Stomach (tissue), 9 donors: ENCODE results near the gene ZSCAN5B. TPM values are rescaled to one million over a fixed set of nuclear protein-coding genes. Genes with fewer than 3 reads are reported as not detected.

Source experiments
- DNase-seq, 2 donors: peaks; one replicate each; pipeline versions ENCODE4 v3.0.0 to v3.0.0-alpha.2; 2013 to 2019
- H3K27ac ChIP-seq, 5 donors: fragments of 200-600 bp in 4 of 5; sonication (generic) in 4 of 5; one replicate each; pipeline ENCODE4 v1.5.1; 2013 to 2019; ENCODE audit warnings: mild to moderate bottlenecking in 1 of 5, moderate library complexity in 1 of 5
- H3K27me3 ChIP-seq, 3 donors: fragments of 200-600 bp; sonication (generic); one replicate each; pipeline ENCODE4 v1.5.1; 2017 to 2019; ENCODE audit warnings: mixed run types in 1 of 3
- H3K36me3 ChIP-seq, 4 donors: fragments of 200-600 bp; sonication (generic); 1 replicate in 3 of 4; 2 replicates in 1 of 4; pipeline ENCODE4 v1.5.1; 2016 to 2019
- H3K4me1 ChIP-seq, 4 donors: fragments of 200-600 bp; sonication (generic); one replicate each; pipeline ENCODE4 v1.5.1; 2016 to 2019
- H3K4me3 ChIP-seq, 4 donors: fragments of 200-600 bp; sonication (generic) in 3 of 4; one replicate each; pipeline ENCODE4 v1.5.1; 2016 to 2019; ENCODE audit warnings: mild to moderate bottlenecking in 1 of 4
- H3K9me3 ChIP-seq, 4 donors: fragments of 200-600 bp; sonication (generic); one replicate each; pipeline ENCODE4 v1.5.1; 2016 to 2019
- CTCF ChIP-seq, 7 experiments: fragments of 450-650 bp in 4 of 7; fragments of 200-600 bp in 3 of 7; sonication (generic) in 3 of 7; IDR thresholded peaks; one replicate each; pipeline ENCODE4 v1.5.1; 2016 to 2019; ENCODE audit warnings: antibody characterized with exemption in 7 of 7, control low read depth in 2 of 7, mild to moderate bottlenecking in 1 of 7
- EP300 ChIP-seq: sonication (generic); formaldehyde crosslinking; IDR thresholded peaks from one replicate; pipeline ENCODE4 v1.6.1; 2017; ENCODE audit warnings: antibody characterized with exemption
- POLR2A ChIP-seq, 4 donors: fragments of 450-650 bp; IDR thresholded peaks; one replicate each; pipeline ENCODE4 v1.6.1; 2016; ENCODE audit warnings: antibody characterized with exemption in 4 of 4, control low read depth in 2 of 4, mild to moderate bottlenecking in 1 of 4, moderate library complexity in 1 of 4
- POLR2AphosphoS5 ChIP-seq, 3 donors: sonication (generic); formaldehyde crosslinking; IDR thresholded peaks; one replicate each; pipeline ENCODE4 v1.6.1; 2016; ENCODE audit warnings: antibody characterized with exemption in 3 of 3
- WGBS, 5 donors: extraction: QIAGEN DNeasy Blood & Tissue Kit in 3 of 5; methylation state at CpG; one replicate each; pipeline versions ENCODE4 v1.1.5 to v1.1.7; 2013 to 2018; 5-methylcytosine and 5-hydroxymethylcytosine counted together
- intact Hi-C: fragments of 100-400 bp; cut with DNase I; formaldehyde crosslinking; loops from one replicate; pipeline ENCODE4 v1.15.1; 2023; ENCODE audit warnings: low total_unique reads
- polyA plus RNA-seq, 3 donors: library from polyadenylated mRNA; stranded (reverse); fragments of 200-250 nt; gene quantifications; one replicate each; pipeline ENCODE4 v1.2.3, GENCODE V29; 2013
- total RNA-seq, 5 donors: library from RNA; depleted of rRNA; stranded (reverse); fragments of >200 nt; gene quantifications; one replicate each; pipeline versions ENCODE4 v1.1.0 to v1.2.3, GENCODE V29; 2014 to 2016
- donor health status: healthy with polysubstance abuse.
- donor health status: Bipolar disorder and iron deficiency.
- donor health status: healthy.

ZSCAN5B gene
- total and polyA plus RNA-seq, 8 donors: not detected

DNA sequence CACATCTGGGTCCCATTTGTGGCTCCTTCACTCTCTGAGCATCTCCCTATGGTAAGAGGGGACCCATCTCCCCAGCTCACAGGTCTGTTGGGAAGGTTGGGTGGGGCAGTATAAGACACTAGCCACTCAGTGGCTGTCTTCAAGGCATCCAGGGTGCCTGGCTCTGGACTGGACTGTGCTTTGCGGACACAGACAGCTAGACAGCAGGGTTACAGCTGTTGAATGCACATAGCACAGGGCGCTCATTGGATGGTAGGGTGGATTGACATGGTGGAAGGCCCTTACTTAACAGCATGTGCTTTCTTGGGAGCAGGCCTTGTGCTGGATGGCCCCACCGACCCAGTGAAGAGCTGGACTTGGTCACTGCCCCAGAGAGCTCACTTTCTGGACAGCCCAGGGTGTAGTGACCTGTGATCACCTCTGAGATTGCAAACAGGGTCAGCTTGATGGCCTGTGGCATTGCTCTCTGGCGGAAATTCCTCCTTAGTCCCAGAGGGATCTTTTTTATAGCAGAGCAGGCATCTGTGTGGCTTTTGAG lies 54.6 kb downstream of the ZSCAN5B start:
- H3K36me3 ChIP-seq: peaks cover 12 to 26% (median 20%) of the 10 kb centered on the region in 4 donors
- no peak for TF ChIP-seq EP300
- TF ChIP-seq POLR2AphosphoS5 (IDR thresholded peaks at IDR 0.05): no peak
- TF ChIP-seq CTCF (IDR thresholded peaks at IDR 0.05): no peak
- no peak for TF ChIP-seq POLR2A (IDR thresholded peaks at IDR 0.05)
- peaks cover 36 to 72% (median 60%) of the 10 kb centered on the region in 4 donors for H3K4me1 ChIP-seq
- WGBS, 5 donors: 61 to 100% (median 69%) methylated on average over 2 to 4 of the region's 4 CpGs
- peak overlapping the region in 2 of 4 donors; percentile 60 to 65 for H3K4me3 ChIP-seq
- intact Hi-C loops: no loop called here
- no peaks in the 10 kb centered on the region for H3K9me3 ChIP-seq
- peak overlapping the region; percentile 87 to 97 (median 95) for H3K27ac ChIP-seq
- H3K27me3 ChIP-seq: no peaks in the 10 kb centered on the region
- DNase-seq: no peak

DNA sequence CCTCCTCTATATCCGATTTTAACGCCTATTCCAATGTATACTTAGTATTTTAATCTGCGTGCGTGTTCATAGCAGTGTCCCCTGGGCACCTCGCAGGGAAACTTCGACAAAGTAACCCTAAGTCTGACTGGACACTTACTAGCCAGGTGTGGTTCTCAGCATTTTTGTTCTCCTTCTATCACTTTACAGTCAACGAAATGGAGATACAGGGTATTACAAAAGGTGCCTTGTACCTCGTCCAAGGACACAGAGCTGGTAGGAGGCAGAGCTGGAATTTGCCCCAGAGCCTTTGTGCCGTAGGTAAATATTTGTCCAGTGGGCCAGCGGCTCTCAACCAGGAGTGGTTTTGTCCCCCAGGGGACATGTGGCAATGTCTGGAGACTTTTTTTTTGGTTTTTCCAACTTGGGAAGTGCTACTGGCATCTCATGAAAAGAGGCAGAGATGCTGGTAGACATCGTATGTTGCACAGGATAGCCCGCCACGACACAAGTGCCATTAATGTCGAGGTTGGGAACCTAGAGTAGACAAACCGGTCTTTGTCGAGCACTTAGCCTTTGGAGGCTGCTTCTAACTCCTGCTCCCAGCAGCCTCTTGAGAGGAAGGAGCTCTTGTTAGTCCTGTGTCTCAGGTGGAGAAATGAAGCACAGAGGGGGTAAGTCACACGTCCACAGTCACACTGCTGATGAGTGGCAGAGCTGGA lies 55.3 kb downstream of the ZSCAN5B start:
- DNase-seq: peak; percentile 84 to 88
- H3K27ac ChIP-seq: peak overlapping the region; percentile 87 to 97 (median 95)
- H3K4me3 ChIP-seq: peak overlapping the region; percentile 54 to 65 (median 60)
- intact Hi-C loops: no loop called here
- no peaks in the 10 kb centered on the region for H3K9me3 ChIP-seq
- no peak for TF ChIP-seq POLR2A (IDR thresholded peaks at IDR 0.05)
- no peak for TF ChIP-seq EP300
- TF ChIP-seq POLR2AphosphoS5 (IDR thresholded peaks at IDR 0.05): peak in 2 of 3 donors; percentile 69 to 70
- peak in 1 of 7 experiments; percentile 13 for TF ChIP-seq CTCF (IDR thresholded peaks at IDR 0.05)
- no peaks in the 10 kb centered on the region for H3K27me3 ChIP-seq
- H3K36me3 ChIP-seq: peaks cover 6 to 19% (median 12%) of the 10 kb centered on the region in 4 donors
- peaks cover 43 to 80% (median 66%) of the 10 kb centered on the region in 4 donors for H3K4me1 ChIP-seq
- 22 to 54% (median 24%) methylated on average over 17 of the region's 17 CpGs for WGBS, 5 donors

DNA sequence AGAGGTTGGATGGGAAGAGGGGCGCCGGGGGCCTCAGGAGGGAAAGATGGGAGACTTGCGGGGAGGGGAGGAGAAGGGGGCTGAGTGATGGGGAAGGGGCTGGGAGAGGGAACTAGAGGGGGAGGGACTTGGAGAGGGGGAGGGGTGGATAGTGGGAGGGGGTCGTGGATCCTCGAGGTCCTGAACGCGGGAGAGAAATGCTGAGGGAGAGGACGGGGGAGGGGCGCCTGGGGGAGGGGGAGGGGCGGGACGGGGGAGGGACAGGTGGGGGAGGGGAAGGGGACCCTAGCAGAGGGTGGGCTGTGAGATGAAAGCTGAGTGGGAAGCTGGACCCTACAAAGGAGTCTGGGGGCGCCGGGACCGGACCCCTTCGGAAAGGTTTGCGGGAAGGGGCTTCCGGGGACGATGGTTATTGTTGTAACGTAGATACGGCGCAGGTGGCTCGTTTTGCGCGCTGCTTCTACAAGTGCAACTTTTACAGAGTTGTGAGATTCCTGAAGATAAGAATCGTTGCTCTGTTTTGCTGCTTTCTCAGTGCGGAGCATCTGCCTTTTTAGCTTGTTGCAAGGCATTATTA lies 56.1 kb downstream of the ZSCAN5B start:
- Histone ChIP-seq H3K4me3 (peak overlapping the region; percentile 54 to 65 (median 60)), H3K27me3 (no peaks in the 10 kb centered on the region), H3K36me3 (peaks cover 0 to 11% (median 5%) of the 10 kb centered on the region in 4 donors), H3K4me1 (peaks cover 50 to 87% (median 73%) of the 10 kb centered on the region in 4 donors), H3K27ac (peak overlapping the region; percentile 87 to 97 (median 95)), H3K9me3 (no peaks in the 10 kb centered on the region)
- 1 to 4% (median 2%) methylated on average over 18 to 26 of the region's 26 CpGs for WGBS, 5 donors
- peak in 1 of 2 donors; percentile 65 for DNase-seq
- intact Hi-C loops: no loop called here
- TF ChIP-seq POLR2A (IDR thresholded peaks at IDR 0.05): no peak
- TF ChIP-seq CTCF (IDR thresholded peaks at IDR 0.05): no peak
- TF ChIP-seq EP300: no peak
- no peak for TF ChIP-seq POLR2AphosphoS5 (IDR thresholded peaks at IDR 0.05)

GRCh38 chr19:56140583-56141416 lies 56.8 kb downstream of the ZSCAN5B start, which contains the start of gene ZNF444:
Gene ZNF444, plus strand, starts transcription at chr19:56141287. Its CDS starts 5,625 bp downstream, at chr19:56146912.
- DNase-seq: peak; percentile 99 to 100
- Histone ChIP-seq H3K27ac (peak within 1 kb of the TSS; percentile 87 to 97 (median 95)), H3K27me3 (no peaks in the 10 kb centered on the region), H3K36me3 (peaks cover 0 to 4% (median 0%) of the 10 kb centered on the region in 4 donors), H3K9me3 (no peaks in the 10 kb centered on the region), H3K4me3 (peak within 1 kb of the TSS; percentile 54 to 65 (median 60)), H3K4me1 (peaks cover 52 to 88% (median 76%) of the 10 kb centered on the region in 4 donors)
- TF ChIP-seq POLR2A (IDR thresholded peaks at IDR 0.05) (peak in 2 of 4 donors; percentile 35 to 57), POLR2AphosphoS5 (IDR thresholded peaks at IDR 0.05) (peak; percentile 42 to 91 (median 84)), EP300 (no peak), CTCF (IDR thresholded peaks at IDR 0.05) (no peak)
- intact Hi-C loops: no loop called here
- WGBS, 5 donors: 0 to 2% (median 1%) methylated on average over 41 to 56 of the region's 56 CpGs
